NT2/D1 (cell line): ENCODE data around the gene GUCY1A1.

Source experiments
- DNase-seq: peaks from one replicate; pipeline ENCODE4 v3.0.0-alpha.2; 2011; ENCODE audit warnings: low read depth, low spot score
- H3K27me3 ChIP-seq: 2 replicates; pipeline ENCODE4 v1.6.0; 2011; ENCODE audit warnings: mild to moderate bottlenecking; ENCODE audit not compliant: insufficient read length, insufficient read depth
- H3K36me3 ChIP-seq: 2 replicates; pipeline ENCODE4 v1.6.1; 2011; ENCODE audit warnings: mild to moderate bottlenecking, low read length, mixed read lengths; ENCODE audit not compliant: insufficient read depth, insufficient read length
- H3K4me1 ChIP-seq: 2 replicates; pipeline ENCODE4 v1.5.1; 2011; ENCODE audit not compliant: insufficient read depth, insufficient read length
- H3K4me3 ChIP-seq: 2 replicates; pipeline ENCODE4 v1.5.1; 2011; ENCODE audit warnings: low read depth; ENCODE audit not compliant: insufficient read length
- H3K9ac ChIP-seq: 2 replicates; pipeline ENCODE4 v1.6.0; 2011; ENCODE audit warnings: low read depth; ENCODE audit not compliant: insufficient read length
- H3K9me3 ChIP-seq: 2 replicates; pipeline ENCODE4 v1.5.1; 2011; ENCODE audit warnings: mild to moderate bottlenecking, low read length; ENCODE audit not compliant: insufficient read depth
- SUZ12 ChIP-seq: IDR thresholded peaks from 2 replicates; pipeline ENCODE4 v1.6.1; 2011; ENCODE audit not compliant: insufficient read length, insufficient read depth; ENCODE audit errors: extremely low read depth
- YY1 ChIP-seq: IDR thresholded peaks from 2 replicates; pipeline ENCODE4 v1.6.1; 2011; ENCODE audit not compliant: insufficient read length, insufficient read depth
- ZNF274 ChIP-seq: IDR thresholded peaks from 2 replicates; pipeline ENCODE4 v1.6.1; 2011; ENCODE audit warnings: mild to moderate bottlenecking, low read depth, low read length

Gene GUCY1A1

DNA sequence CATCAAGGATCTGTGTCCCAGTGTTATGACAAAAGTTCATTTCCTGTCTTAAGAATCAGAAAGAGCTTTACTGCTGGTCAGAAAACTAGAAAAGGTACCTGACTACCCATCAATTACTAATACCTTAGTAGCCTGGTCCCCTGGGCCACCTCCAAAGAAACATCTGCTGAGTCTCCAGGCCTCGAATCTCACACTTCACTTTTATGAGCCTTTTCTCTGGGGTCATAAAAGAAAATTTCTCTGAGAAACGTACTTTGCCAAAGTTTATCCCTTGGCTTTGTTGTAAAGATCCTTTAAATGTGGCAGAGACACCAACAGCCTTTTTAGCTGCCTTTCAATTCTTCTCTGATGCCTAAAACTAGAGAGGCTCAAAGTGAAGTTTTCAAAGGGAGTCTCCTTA is 17.8 kb downstream of the GUCY1A1 start:
- Histone ChIP-seq H3K9me3 (no peaks in the 10 kb centered on the region), H3K9ac (no peak overlapping the region), H3K27me3 (no peaks in the 10 kb centered on the region), H3K4me3 (no peak overlapping the region), H3K4me1 (no peaks in the 10 kb centered on the region), H3K36me3 (no peaks in the 10 kb centered on the region)
- no peak for DNase-seq
- TF ChIP-seq SUZ12: no peak

DNA sequence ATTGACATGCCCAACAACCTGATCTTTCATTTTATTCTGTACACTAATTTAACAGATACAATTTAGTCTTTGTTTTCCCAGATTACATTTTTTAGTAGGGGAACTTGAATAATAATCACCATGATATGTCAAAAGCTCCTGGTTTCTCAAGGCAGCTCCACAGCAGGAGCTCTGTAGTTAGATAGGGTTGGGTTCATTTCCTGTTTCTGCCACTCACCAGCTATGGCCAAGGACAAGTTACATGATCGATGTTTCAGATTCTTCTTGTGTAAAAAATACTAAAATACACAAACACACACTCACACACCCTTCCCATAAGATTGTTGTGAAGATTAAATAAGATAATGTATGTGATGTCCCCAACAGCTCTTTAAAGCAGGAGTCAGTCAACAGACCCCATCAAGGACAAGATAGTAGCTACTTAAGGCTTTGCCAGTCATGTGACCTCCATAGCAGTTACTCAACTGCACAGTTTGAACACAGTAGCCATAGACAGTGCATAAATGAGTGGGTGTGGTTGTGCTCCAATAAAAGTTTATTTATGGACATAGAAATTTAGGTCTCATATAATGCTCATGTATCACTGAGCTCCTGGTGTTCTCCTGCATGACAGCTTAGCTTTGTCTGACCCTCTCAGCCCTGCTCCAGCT is 18.4 kb downstream of the GUCY1A1 start:
- no peak overlapping the region for H3K9ac ChIP-seq
- no peaks in the 10 kb centered on the region for H3K4me1 ChIP-seq
- no peaks in the 10 kb centered on the region for H3K27me3 ChIP-seq
- no peaks in the 10 kb centered on the region for H3K9me3 ChIP-seq
- no peaks in the 10 kb centered on the region for H3K36me3 ChIP-seq
- TF ChIP-seq YY1 (no peak), ZNF274 (no peak), SUZ12 (no peak)
- DNase-seq: no peak
- H3K4me3 ChIP-seq: no peak overlapping the region

DNA sequence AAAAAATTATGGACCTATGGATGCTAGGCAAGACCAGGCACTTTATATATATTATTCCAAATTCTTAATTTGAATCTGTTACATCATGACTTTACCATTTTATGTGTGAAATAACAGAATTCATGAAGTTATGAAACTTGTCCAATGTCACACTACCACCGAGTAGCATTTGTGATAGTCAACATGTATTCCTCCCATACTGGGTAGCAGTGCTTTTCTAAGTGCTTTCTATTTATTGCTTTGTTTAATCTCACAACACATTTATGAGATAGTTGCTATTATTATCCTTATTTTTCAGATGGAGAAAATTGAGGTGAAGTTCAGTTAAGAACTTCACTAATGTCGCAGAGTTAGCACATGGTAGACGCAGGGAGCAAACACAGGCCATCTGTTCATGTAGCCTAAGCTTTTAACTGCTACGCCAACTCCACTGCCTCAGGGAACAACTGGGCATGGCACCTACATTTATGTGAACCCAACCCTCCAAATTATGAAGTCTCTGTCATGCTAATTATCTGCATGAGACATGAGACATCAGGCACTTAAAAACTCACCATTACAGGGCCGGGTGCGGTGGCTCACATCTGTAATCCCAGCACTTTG is 20.8 kb downstream of the GUCY1A1 start:
- Histone ChIP-seq H3K36me3 (no peaks in the 10 kb centered on the region), H3K4me1 (no peaks in the 10 kb centered on the region), H3K4me3 (no peak overlapping the region), H3K9ac (no peak overlapping the region), H3K27me3 (no peaks in the 10 kb centered on the region), H3K9me3 (no peaks in the 10 kb centered on the region)
- TF ChIP-seq YY1 (no peak), ZNF274 (no peak), SUZ12 (no peak)
- DNase-seq: no peak

DNA sequence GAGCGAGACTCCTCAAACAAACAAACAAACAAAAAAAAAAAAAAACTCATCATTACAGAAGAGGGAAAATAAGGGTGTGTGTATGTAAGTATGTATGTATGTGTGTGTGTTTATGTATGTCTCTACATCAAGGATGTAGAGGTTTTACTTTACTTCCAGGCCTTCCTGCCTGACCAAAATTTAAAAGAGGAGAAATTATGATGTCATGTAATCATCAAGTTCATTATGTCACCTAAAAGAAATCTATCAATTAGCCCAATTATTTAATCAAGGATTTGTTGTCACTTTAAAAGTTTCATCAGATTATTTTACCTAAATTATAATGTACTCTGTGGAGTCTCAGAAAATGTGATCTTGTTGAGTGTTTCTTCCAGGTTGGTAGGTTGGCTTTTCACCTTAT is 21.6 kb downstream of the GUCY1A1 start:
- Histone ChIP-seq H3K4me3 (no peak overlapping the region), H3K4me1 (no peaks in the 10 kb centered on the region)
- no peak for TF ChIP-seq ZNF274
- TF ChIP-seq SUZ12: no peak
- TF ChIP-seq YY1: no peak

DNA sequence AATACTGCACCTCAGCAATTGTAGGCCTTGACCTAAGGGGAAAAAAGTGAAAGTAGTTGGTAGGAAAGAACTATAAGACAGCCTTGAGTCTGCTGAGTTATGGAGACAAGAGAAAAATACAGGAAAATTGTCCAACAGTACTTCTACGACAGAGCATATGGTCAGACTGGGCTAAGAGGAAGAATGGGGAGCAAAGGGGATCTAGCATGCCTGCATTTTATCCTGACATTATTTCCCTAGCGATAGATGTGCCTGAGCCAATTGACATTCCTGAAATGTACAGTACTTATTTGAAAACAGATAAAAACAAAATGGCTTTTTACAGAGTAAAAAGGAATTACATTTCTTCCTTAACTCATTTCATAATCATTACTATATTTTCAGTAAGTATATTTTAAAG is 22.2 kb downstream of the GUCY1A1 start:
- Histone ChIP-seq H3K4me1 (no peaks in the 10 kb centered on the region), H3K4me3 (no peak overlapping the region), H3K9me3 (no peaks in the 10 kb centered on the region), H3K27me3 (no peaks in the 10 kb centered on the region), H3K36me3 (no peaks in the 10 kb centered on the region), H3K9ac (no peak overlapping the region)
- TF ChIP-seq YY1: no peak
- TF ChIP-seq ZNF274: no peak
- TF ChIP-seq SUZ12: no peak
- no peak for DNase-seq

More for the DNA sequence above, 21.6 kb downstream of the GUCY1A1 start:
- no peak overlapping the region for H3K9ac ChIP-seq
- no peak for DNase-seq
- H3K36me3 ChIP-seq: no peaks in the 10 kb centered on the region
- H3K27me3 ChIP-seq: no peaks in the 10 kb centered on the region
- no peaks in the 10 kb centered on the region for H3K9me3 ChIP-seq

DNA sequence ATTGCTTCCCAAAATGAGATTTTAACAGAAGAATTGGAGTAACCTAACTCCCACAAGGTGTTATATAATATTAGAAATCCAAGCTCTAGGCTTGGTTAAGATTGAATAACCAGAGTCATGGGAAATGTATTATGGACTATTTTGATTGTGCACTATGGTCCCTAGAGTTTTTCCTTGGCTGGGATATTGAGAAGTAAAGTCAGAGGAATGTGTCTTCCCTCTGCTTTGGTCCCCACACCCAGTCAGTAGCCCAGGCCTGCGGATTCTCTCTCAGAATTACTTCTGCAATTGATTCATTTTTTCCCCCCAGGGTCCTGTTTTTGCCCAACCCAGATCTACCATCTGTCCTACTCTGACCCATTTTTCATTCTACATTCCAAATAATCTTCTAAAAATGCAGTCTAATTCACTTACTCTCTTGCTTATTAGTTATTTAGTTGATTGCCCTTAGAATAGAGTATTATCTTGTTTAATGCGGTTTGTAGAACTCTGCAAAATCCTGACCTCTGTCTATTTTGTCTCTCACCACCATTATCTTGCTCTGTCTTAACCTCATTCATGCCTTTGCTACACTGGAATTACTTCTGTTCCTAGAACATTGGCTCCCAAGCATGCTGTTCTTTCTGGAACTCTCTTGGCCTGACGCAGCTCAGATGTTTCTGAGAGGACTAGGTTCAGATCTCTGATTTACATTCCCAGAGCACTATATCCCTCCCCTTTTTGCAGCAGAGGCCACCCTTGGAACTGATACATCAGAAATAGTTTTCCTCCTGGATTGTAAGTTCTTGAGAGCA is 23.6 kb downstream of the GUCY1A1 start:
- TF ChIP-seq SUZ12: no peak
- TF ChIP-seq ZNF274: no peak
- no peak for TF ChIP-seq YY1
- no peak overlapping the region for H3K9ac ChIP-seq

DNA sequence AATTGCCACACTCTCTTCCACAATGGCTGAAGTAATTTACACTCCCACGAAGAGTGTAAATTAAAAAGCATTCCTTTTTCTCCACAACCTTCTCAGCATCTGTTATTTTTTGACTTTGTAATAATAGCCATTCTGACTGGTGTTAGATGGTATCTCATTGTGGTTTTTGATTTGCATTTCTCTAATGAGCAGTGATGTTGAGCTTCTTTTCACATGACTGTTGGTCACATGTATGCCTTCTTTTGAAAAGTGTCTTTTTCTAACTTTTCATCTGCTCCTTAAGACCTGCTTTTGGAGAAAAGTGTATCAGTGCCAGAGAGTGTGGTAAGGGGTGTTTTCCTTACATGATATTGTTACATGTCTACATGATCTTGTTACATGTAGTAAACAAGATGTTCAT is 25.7 kb downstream of the GUCY1A1 start:
- DNase-seq: no peak
- Histone ChIP-seq H3K9me3 (no peaks in the 10 kb centered on the region), H3K27me3 (no peaks in the 10 kb centered on the region), H3K4me3 (no peak overlapping the region), H3K4me1 (no peaks in the 10 kb centered on the region), H3K9ac (no peak overlapping the region), H3K36me3 (no peaks in the 10 kb centered on the region)
- no peak for TF ChIP-seq YY1
- TF ChIP-seq SUZ12: no peak
- no peak for TF ChIP-seq ZNF274

More for the DNA sequence above, 23.6 kb downstream of the GUCY1A1 start:
- no peak overlapping the region for H3K4me3 ChIP-seq
- DNase-seq: no peak
- no peaks in the 10 kb centered on the region for H3K9me3 ChIP-seq
- no peaks in the 10 kb centered on the region for H3K36me3 ChIP-seq
- H3K27me3 ChIP-seq: no peaks in the 10 kb centered on the region
- H3K4me1 ChIP-seq: no peaks in the 10 kb centered on the region
